Measurements from ENCODE around the gene ZNF33A.

ZNF33A gene

DNA sequence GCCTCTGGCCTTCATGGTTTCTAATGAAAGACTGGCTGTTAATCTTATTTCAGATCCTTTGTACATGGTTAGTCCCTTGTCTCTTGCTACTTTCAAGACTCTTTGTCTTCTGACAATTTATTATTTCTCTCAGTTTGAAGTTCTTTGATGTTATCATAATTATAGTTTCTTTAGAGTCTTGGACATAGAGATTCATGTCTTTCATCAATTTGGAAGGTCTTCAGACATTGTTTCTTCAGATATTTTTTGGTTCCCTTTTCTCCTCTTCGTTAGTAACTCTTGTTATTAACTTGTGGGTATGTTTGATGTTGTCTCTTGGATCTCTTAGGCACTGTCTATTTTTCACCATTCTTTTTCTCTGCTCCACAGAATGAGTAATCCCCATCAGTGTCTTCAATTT lies 92.4 kb downstream of the ZNF33A start:
- Histone ChIP-seq H3K27ac (ENCODE audit: low read depth, low read length) (no peak overlapping the region), H3K27me3 (ENCODE audit: control insufficient read depth, low read length) (no peaks in the 10 kb centered on the region), H4K20me1 (ENCODE audit: control insufficient read depth, insufficient read depth, low read depth, low read length) (no peaks in the 10 kb centered on the region), H3K9me3 (ENCODE audit: control insufficient read depth, insufficient read depth, low read length) (peaks cover 18% of the 10 kb centered on the region; the same call in 1 of the 2 replicates), H3K4me2 (ENCODE audit: low read length) (no peak overlapping the region), H3K4me3 (ENCODE audit: low read length) (no peak overlapping the region), H3K9me2 (replicated peaks; ENCODE audit: control insufficient read depth, low read length) (no peaks in the 10 kb centered on the region), H3K4me1 (ENCODE audit: control insufficient read depth, low read length) (no peaks in the 10 kb centered on the region), H3K36me3 (ENCODE audit: control insufficient read depth, low read length) (peaks cover 70% of the 10 kb centered on the region), H3F3A (ENCODE audit: control insufficient read depth, insufficient read depth) (no peaks in the 10 kb centered on the region), H3K79me2 (ENCODE audit: control insufficient read depth, low read length) (no peaks in the 10 kb centered on the region)
- TF ChIP-seq EZH2phosphoT487 (IDR thresholded peaks at IDR 0.05; ENCODE audit: borderline replicate concordance, low read length): no peak
- TF ChIP-seq, protein P1, sequence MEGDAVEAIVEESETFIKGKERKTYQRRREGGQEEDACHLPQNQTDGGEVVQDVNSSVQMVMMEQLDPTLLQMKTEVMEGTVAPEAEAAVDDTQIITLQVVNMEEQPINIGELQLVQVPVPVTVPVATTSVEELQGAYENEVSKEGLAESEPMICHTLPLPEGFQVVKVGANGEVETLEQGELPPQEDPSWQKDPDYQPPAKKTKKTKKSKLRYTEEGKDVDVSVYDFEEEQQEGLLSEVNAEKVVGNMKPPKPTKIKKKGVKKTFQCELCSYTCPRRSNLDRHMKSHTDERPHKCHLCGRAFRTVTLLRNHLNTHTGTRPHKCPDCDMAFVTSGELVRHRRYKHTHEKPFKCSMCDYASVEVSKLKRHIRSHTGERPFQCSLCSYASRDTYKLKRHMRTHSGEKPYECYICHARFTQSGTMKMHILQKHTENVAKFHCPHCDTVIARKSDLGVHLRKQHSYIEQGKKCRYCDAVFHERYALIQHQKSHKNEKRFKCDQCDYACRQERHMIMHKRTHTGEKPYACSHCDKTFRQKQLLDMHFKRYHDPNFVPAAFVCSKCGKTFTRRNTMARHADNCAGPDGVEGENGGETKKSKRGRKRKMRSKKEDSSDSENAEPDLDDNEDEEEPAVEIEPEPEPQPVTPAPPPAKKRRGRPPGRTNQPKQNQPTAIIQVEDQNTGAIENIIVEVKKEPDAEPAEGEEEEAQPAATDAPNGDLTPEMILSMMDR (IDR thresholded peaks at IDR 0.05; ENCODE audit: low read depth, low read length, poor library complexity, severe bottlenecking): no peak

GRCh38 chr10:38103756-38104155 lies 93.3 kb downstream of the ZNF33A start:
- Histone ChIP-seq H3K36me3 (ENCODE audit: control insufficient read depth, low read length) (peaks cover 61% of the 10 kb centered on the region), H3K4me3 (ENCODE audit: low read length) (no peak overlapping the region), H3K27me3 (ENCODE audit: control insufficient read depth, low read length) (no peaks in the 10 kb centered on the region), H3K4me1 (ENCODE audit: control insufficient read depth, low read length) (no peaks in the 10 kb centered on the region), H3K9me3 (ENCODE audit: control insufficient read depth, insufficient read depth, low read length) (peaks cover 18% of the 10 kb centered on the region; the same call in 1 of the 2 replicates), H3F3A (ENCODE audit: control insufficient read depth, insufficient read depth) (no peaks in the 10 kb centered on the region), H3K27ac (ENCODE audit: low read depth, low read length) (no peak overlapping the region), H3K9me2 (replicated peaks; ENCODE audit: control insufficient read depth, low read length) (no peaks in the 10 kb centered on the region), H3K4me2 (ENCODE audit: low read length) (no peak overlapping the region), H3K79me2 (ENCODE audit: control insufficient read depth, low read length) (no peaks in the 10 kb centered on the region), H4K20me1 (ENCODE audit: control insufficient read depth, insufficient read depth, low read depth, low read length) (no peaks in the 10 kb centered on the region)
- TF ChIP-seq, protein P1 (IDR thresholded peaks at IDR 0.05; ENCODE audit: low read depth, low read length, poor library complexity, severe bottlenecking): no peak
- TF ChIP-seq EZH2phosphoT487 (IDR thresholded peaks at IDR 0.05; ENCODE audit: borderline replicate concordance, low read length): no peak

GRCh38 chr10:38112159-38112558 lies 101.7 kb downstream of the ZNF33A start:
- TF ChIP-seq, protein P1 (IDR thresholded peaks at IDR 0.05; ENCODE audit: low read depth, low read length, poor library complexity, severe bottlenecking): no peak
- TF ChIP-seq EZH2phosphoT487 (IDR thresholded peaks at IDR 0.05; ENCODE audit: borderline replicate concordance, low read length): no peak
- Histone ChIP-seq H3K79me2 (ENCODE audit: control insufficient read depth, low read length) (no peaks in the 10 kb centered on the region), H3K4me2 (ENCODE audit: low read length) (no peak overlapping the region)

More at GRCh38 chr10:38112159-38112558, 101.7 kb downstream of the ZNF33A start:
- Histone ChIP-seq H3K9me3 (ENCODE audit: control insufficient read depth, insufficient read depth, low read length) (peaks cover 18% of the 10 kb centered on the region), H3K36me3 (ENCODE audit: control insufficient read depth, low read length) (peaks cover 35% of the 10 kb centered on the region), H3K27me3 (ENCODE audit: control insufficient read depth, low read length) (no peaks in the 10 kb centered on the region), H3F3A (ENCODE audit: control insufficient read depth, insufficient read depth) (no peaks in the 10 kb centered on the region), H3K9me2 (replicated peaks; ENCODE audit: control insufficient read depth, low read length) (no peaks in the 10 kb centered on the region), H3K4me3 (ENCODE audit: low read length) (no peak overlapping the region), H3K27ac (ENCODE audit: low read depth, low read length) (no peak overlapping the region), H4K20me1 (ENCODE audit: control insufficient read depth, insufficient read depth, low read depth, low read length) (no peaks in the 10 kb centered on the region), H3K4me1 (ENCODE audit: control insufficient read depth, low read length) (no peaks in the 10 kb centered on the region)

All from DOHH2 (cell line).